GM21576 (cell line): Measurements from ENCODE around the gene AARSD1.
"Not testable (repeated sequence)": the region's sequence is repeated elsewhere in the genome, so short reads cannot be mapped to it uniquely, and the experiment has no call there.

Experiments used
- ATAC-seq: cut with Tn5 transposase; IDR thresholded peaks from one replicate; pipeline ENCODE4 v1.9.1; 2021; ENCODE audit warnings: mild to moderate bottlenecking, moderate library complexity; ENCODE audit not compliant: unreplicated experiment

The AARSD1 gene

GRCh38 chr17:42980766-42981397, 16.6 kb upstream of the AARSD1 start:
- peak; percentile 39 for ATAC-seq

- ATAC-seq: peak; percentile 64
Observed at GRCh38 chr17:42980274-42980765, 16.1 kb upstream of the AARSD1 start, which contains the start of gene RUNDC1. RUNDC1 (plus strand) TSS chr17:42980565; CDS start chr17:42980577, 12 bp downstream.

- ATAC-seq: no peak
Observed at GRCh38 chr17:42979511-42980273, 15.4 kb upstream of the AARSD1 start, which contains the start of gene PTGES3L. PTGES3L (minus strand) TSS chr17:42980080; CDS start chr17:42980053, 27 bp downstream.

- ATAC-seq: not testable (repeated sequence)
Observed at GRCh38 chr17:42975701-42976100, 11.4 kb upstream of the AARSD1 start.

GRCh38 chr17:42975265-42975664, 11.0 kb upstream of the AARSD1 start:
- no peak for ATAC-seq

- ATAC-seq: not testable (repeated sequence)
Observed at GRCh38 chr17:42973323-42973722, 9.1 kb upstream of the AARSD1 start.

GRCh38 chr17:42971589-42971988, 7.3 kb upstream of the AARSD1 start:
- ATAC-seq: no peak

- ATAC-seq: no peak
Observed at GRCh38 chr17:42969001-42969581, 4.8 kb upstream of the AARSD1 start.

- ATAC-seq: no peak
Observed at GRCh38 chr17:42967925-42968324, 3.7 kb upstream of the AARSD1 start.

- no peak for ATAC-seq
Observed at GRCh38 chr17:42953669-42954068, 10.6 kb downstream of the AARSD1 start.

GRCh38 chr17:42950044-42950783, 14.0 kb downstream of the AARSD1 start:
- ATAC-seq: no peak

- no peak for ATAC-seq
Observed at GRCh38 chr17:42946812-42947211, 17.4 kb downstream of the AARSD1 start.

GRCh38 chr17:42944211-42944610, 20.0 kb downstream of the AARSD1 start:
- no peak for ATAC-seq

GRCh38 chr17:42937712-42938596, 26.3 kb downstream of the AARSD1 start:
- ATAC-seq: no peak

GRCh38 chr17:42929497-42929844, 34.8 kb downstream of the AARSD1 start:
- no peak for ATAC-seq

GRCh38 chr17:42928714-42929496, 35.3 kb downstream of the AARSD1 start:
- ATAC-seq: no peak

GRCh38 chr17:42924891-42925290, 39.4 kb downstream of the AARSD1 start:
- no peak for ATAC-seq

GRCh38 chr17:42923472-42923871, 40.8 kb downstream of the AARSD1 start:
- ATAC-seq: not testable (repeated sequence)

GRCh38 chr17:42922294-42922693, 42.0 kb downstream of the AARSD1 start:
- ATAC-seq: no peak
